NCI-H2171 (cell line): ENCODE measurements around the gene SORD.
"Not testable (repeated sequence)": the region's sequence is repeated elsewhere in the genome, so short reads cannot be mapped to it uniquely, and the experiment has no call there.

ENCODE experiments used
- DNase-seq: peaks from one replicate; lab custom pipeline; 2025; lab: John Stamatoyannopoulos, UW

The SORD gene

GRCh38 chr15:45097466-45097865, 74.5 kb downstream of the SORD start:
- DNase-seq: no peak

- DNase-seq: no peak
Observed at GRCh38 chr15:45099549-45100165, 76.7 kb downstream of the SORD start.

GRCh38 chr15:45100884-45101625, 78.1 kb downstream of the SORD start:
- DNase-seq: no peak

- no peak for DNase-seq
Observed at GRCh38 chr15:45101749-45102148, 78.8 kb downstream of the SORD start.

GRCh38 chr15:45102226-45102625, 79.2 kb downstream of the SORD start:
- DNase-seq: no peak

- not testable (repeated sequence) for DNase-seq
Observed at GRCh38 chr15:45104170-45104569, 81.2 kb downstream of the SORD start.

GRCh38 chr15:45105586-45105985, 82.6 kb downstream of the SORD start:
- no peak for DNase-seq

GRCh38 chr15:45106002-45106790, 83.2 kb downstream of the SORD start:
- DNase-seq: no peak

GRCh38 chr15:45107941-45108630, 85.1 kb downstream of the SORD start:
- DNase-seq: no peak

GRCh38 chr15:45110256-45110820, 87.3 kb downstream of the SORD start:
- no peak for DNase-seq

- no peak for DNase-seq
Observed at GRCh38 chr15:45111390-45112142, 88.6 kb downstream of the SORD start.

GRCh38 chr15:45112143-45112590, 89.2 kb downstream of the SORD start:
- no peak for DNase-seq

GRCh38 chr15:45112591-45113379, 89.8 kb downstream of the SORD start:
- peak; percentile 44 for DNase-seq

GRCh38 chr15:45113380-45113990, 90.5 kb downstream of the SORD start:
- DNase-seq: no peak

- DNase-seq: no peak
Observed at GRCh38 chr15:45114076-45114750, 91.2 kb downstream of the SORD start, which contains the start of the genes DUOX2 and DUOXA2. TSS of gene DUOX2 (minus strand) at chr15:45114172. CDS start at chr15:45113411, 761 bp downstream. TSS of gene DUOXA2 (plus strand) at chr15:45114326. CDS start at chr15:45114606, 280 bp downstream.

GRCh38 chr15:45114751-45115085, 91.7 kb downstream of the SORD start:
- no peak for DNase-seq

GRCh38 chr15:45115312-45115820, 92.4 kb downstream of the SORD start:
- no peak for DNase-seq

GRCh38 chr15:45116006-45116481, 93.0 kb downstream of the SORD start:
- no peak for DNase-seq
